ENCODE measurements around the gene P4HA2. TPM values are rescaled to one million over a fixed set of nuclear protein-coding genes. Genes with fewer than 3 reads are reported as not detected.
A peak's percentile ranks its signal among the peaks of the same experiment; 100 is the strongest.

P4HA2 gene
- total RNA-seq, 1 donor from 2014 or later: 13.9 TPM

GRCh38 chr5:132205385-132206125, 22.1 kb downstream of the P4HA2 start:
- FAIRE-seq (no peak), DNase-seq (ENCODE audit: low spot score in 2 of 2) (no peak)

DNA sequence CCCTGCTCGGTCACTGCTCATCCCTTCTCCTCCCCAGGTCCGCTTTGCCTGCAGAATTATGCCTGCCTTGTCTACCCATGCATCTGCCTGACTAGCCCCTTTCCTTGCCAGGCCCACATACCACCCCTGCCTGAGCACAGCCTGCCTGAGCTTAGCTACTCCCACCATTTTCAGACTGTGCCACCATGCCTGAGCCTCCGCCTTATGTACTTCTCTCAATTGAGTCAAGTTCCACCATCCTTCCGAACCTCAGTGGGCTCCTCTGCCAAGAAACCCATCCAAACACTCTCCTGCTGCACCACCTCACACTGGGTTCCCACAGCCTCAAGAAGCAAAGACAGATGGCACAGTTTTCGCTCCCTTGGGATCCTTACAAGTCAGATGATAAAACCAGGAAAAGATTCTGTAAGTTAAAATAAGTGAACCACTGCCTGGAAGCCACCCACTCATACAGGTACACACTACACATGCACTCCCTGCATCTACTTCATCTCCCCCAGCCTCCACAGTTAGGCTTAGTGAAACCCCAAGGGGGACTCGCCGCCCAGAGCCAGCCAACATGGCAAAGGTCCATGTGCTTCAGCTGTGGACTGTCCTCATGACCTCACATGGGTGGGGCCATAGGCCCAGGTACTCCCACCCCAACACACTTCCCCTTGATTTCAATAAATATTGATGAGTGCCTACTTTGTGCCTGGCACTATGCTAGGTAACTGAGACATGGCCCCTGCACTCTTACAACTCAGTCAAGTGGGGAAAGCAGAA, 23.1 kb downstream of the P4HA2 start:
- FAIRE-seq (no peak), DNase-seq (ENCODE audit: low spot score in 2 of 2) (no peak)

GRCh38 chr5:132203916-132204315, 23.7 kb downstream of the P4HA2 start:
- FAIRE-seq (no peak), DNase-seq (ENCODE audit: low spot score in 2 of 2) (no peak)

DNA sequence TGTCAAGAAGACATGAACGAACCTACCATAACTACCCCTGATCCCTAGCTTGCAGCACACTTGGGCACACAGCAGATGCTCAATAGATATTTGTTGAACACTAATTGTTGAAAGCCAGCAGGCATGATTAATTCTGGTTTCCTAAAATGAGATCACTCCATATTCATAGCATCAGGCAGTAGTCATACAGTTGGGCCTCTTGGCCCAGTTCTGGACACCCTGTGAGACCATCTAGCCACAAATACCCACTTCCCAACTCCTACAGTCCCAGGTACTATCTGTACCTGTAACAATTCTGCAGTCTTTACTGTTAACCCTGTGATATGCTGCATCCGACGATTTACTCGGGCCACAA, 24.2 kb downstream of the P4HA2 start:
- no peak for FAIRE-seq

GRCh38 chr5:132202711-132203463, 24.8 kb downstream of the P4HA2 start:
- no peak for FAIRE-seq

More for the DNA sequence above, 24.2 kb downstream of the P4HA2 start:
- DNase-seq (ENCODE audit: low spot score in 2 of 2): no peak

GRCh38 chr5:132199116-132199680, 28.5 kb downstream of the P4HA2 start:
- DNase-seq (ENCODE audit: low spot score in 2 of 2) (no peak), FAIRE-seq (no peak)

More at GRCh38 chr5:132202711-132203463, 24.8 kb downstream of the P4HA2 start:
- no peak for DNase-seq (ENCODE audit: low spot score in 2 of 2)

- FAIRE-seq (no peak), DNase-seq (ENCODE audit: low spot score in 2 of 2) (no peak)
These were observed 29.1 kb downstream of the P4HA2 start for GRCh38 chr5:132198571-132198970.

DNA sequence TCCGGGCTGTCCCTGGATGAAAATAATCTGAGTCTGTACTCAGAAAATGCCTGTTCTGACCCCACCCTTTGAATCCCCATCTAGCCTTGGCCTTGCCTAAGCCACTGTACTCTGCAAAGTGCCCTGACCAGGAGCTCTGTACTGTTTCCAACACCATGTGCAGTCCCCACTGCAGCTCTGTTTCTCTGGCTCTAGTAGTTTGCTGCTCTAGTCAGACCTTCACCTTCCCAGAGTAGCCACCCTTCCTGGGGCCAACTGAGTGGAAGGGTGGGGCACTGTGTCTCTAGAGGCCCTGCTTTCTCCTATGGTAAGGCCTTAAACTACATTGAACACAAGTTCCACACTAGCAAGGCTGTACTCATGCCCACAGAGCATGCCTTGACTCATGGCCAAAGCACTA, 31.9 kb downstream of the P4HA2 start:
- no peak for FAIRE-seq
- DNase-seq (ENCODE audit: low spot score in 2 of 2): no peak

DNA sequence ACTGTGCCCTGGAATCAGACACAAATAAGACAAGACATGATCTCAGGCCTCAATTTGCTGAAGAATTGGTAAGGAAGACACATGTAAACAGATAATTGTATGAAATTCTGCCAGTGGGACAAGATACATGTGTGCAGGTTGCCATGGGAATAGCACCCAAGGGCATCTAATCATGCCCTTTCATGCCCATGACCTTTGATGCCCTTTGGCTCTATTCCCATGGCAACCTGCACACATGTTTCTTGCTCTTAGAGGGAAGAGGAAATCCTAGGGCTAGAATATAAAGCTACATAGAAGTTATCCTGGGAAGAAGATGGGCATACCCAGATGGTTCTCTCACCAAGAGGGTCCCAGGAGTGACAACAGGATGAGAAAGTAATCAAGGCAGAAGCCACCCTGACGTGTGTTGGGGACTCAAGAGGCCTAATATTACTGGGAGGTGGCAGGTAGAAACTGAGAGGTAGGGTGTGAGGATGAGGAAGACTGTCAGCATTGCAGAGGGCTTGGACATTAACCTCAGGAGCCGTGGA, 34.4 kb downstream of the P4HA2 start:
- FAIRE-seq (no peak), DNase-seq (ENCODE audit: low spot score in 2 of 2) (no peak)

- peak; percentile 35 to 68 for DNase-seq (ENCODE audit: low spot score in 2 of 2)
- peak; percentile 52 for FAIRE-seq
These were observed 37.4 kb downstream of the P4HA2 start for GRCh38 chr5:132190161-132190817.

DNA sequence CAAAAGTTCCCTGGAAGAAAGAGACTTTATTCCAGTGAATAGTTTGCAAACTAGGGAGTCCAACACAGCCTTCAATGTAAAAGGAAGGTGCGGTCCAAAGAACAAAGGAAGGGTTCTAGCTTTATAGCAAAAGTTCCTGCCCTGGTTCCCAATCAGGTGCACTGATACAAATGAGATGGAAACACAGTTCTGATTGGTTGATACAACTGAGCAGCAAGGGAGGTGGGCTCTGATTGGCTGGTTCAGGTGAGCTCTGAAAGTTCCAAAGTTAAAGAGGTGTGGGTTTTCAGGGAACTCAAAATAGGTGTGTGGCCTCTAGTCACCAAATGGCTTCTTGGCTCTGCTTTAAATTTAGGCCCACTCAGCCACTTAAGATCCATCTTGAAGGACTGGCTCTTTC, 43.1 kb downstream of the P4HA2 start:
- FAIRE-seq: no peak

GRCh38 chr5:132183723-132184122, 43.9 kb downstream of the P4HA2 start:
- DNase-seq (ENCODE audit: low spot score in 2 of 2) (no peak), FAIRE-seq (no peak)

More for the DNA sequence above, 43.1 kb downstream of the P4HA2 start:
- no peak for DNase-seq (ENCODE audit: low spot score in 2 of 2)

DNA sequence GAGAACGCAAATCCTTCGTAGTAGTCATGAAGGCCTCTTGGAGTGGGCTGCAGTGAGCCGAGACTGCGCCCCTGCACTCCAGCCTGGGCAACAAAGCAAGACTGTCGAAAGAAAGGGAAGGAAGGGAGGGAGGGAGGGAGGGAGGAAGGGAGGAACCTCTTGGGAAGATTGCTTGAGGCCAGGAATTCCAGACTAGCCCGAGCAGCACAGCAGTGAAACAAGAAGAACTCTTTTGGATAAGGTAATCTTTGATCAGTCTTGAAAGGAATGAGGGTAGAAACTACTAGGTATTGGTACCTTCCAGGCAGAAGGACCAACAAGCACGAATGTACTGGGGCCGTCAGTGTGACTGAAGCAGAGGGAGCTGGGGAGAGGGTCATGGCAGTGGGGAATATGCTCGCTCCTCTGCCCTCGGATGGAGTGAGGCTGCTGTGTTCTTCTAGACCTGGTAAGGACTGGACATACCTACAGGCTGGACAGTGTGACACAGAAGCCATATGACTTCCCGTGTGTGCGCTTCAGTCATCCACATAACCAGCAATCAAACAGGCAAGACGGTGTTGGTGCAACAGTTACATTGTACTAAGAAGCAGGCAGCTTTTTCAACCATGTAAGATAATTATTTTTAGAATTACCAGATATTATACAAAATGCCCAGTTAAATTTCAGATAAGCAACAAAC, 45.2 kb downstream of the P4HA2 start:
- DNase-seq (ENCODE audit: low spot score in 2 of 2) (no peak), FAIRE-seq (no peak)

DNA sequence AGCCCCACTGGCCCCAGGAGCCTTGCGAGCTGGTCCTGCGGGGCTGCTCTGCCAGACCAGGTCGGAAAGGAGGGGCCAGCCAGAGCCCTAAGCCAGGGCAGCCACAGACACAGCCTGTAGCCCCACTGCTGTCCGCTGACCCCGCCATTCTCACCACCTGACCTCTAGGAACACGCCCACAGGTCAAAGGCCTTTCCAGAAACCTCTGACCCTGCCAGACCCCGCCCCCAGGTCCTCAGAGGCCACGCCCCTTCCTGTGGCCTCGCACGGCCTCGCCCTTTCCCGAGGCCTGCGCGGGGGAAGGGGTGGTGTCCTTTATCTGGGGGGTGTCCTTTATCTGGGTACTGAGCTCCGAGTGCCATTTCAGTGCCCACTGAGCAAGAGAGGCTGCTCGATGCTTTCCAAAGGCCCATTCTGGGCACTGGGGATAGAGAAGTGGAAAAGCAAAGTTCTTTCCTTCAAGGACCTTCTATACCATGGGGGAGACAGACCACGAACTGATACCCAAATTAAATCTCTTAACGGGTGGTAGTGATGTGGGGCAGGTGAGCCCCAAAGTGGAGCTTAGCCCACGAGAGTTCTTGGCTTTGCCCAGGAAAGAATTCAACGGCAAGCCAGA, 46.5 kb downstream of the P4HA2 start:
- FAIRE-seq: no peak

DNA sequence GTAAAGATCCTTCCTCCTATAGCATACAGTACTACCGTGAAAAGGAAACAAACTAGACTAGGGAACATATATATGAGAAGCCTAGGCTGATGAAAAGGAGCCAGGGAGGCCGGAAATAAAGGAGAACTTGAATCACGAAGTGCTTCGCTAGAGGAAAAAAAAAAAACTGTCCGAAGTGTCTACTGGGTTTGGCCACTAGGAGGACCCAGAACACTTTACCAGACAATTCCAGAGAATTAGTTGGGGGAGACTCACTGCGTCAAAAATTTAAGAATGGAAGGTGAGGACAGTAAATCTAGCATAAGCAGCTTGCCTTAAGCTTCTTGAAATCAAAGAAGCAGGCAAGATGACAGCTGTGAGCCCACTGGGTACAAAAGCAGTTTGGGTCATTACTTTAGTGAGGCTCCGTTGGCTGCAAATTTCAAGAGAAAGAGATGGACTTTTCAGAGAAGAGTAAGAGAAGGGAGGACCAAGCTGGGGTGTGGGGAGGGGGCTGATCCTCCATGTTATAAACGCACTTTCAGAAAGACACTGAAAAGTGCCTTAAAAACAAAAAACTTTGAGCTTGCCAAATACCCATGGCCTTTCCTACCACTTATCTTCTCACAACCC, 47.4 kb downstream of the P4HA2 start:
- DNase-seq (ENCODE audit: low spot score in 2 of 2) (peak; percentile 38 to 57), FAIRE-seq (no peak)

More for the DNA sequence above, 46.5 kb downstream of the P4HA2 start:
- DNase-seq (ENCODE audit: low spot score in 2 of 2): no peak

GRCh38 chr5:132179405-132179804, 48.2 kb downstream of the P4HA2 start:
- no peak for DNase-seq (ENCODE audit: low spot score in 2 of 2)
- no peak for FAIRE-seq

DNA sequence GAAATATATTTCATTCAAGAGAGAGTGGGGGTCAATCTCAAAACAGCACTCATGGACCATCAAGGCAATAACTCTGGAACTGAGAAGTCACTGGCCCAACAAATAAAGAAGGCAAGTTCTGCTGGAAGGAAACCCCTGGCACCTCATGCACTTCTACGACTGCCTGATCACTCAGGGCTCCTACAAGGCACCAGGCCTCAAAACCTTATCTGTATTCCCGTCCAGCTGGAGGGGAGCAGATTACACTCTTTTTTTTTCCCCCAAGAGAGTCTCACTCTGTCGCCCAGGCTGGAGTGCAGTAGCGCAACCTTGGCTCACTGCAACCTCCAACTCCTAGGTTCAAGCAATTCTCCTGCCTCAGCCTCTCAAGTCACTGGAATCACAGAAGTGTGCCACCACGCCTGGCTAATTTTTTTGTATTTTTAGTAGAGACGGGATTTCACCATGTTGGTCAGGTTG, 49.9 kb downstream of the P4HA2 start:
- FAIRE-seq: no peak
- DNase-seq (ENCODE audit: low spot score in 2 of 2): no peak

GRCh38 chr5:132176987-132177386, 50.7 kb downstream of the P4HA2 start:
- no peak for DNase-seq (ENCODE audit: low spot score in 2 of 2)
- FAIRE-seq: no peak
